Sigmoid colon (tissue), 7 donors: ENCODE data around the gene FXN. TPM values are rescaled to one million over a fixed set of nuclear protein-coding genes. Genes with fewer than 3 reads are reported as not detected.

Experiments
- DNase-seq: peaks from one replicate; pipeline ENCODE4 v3.0.0-alpha.2; 2019
- H3K27ac ChIP-seq, 4 donors: fragments of 200-600 bp; sonication (generic); one replicate each; pipeline ENCODE4 v1.5.1; 2016 to 2019; ENCODE audit warnings: mild to moderate bottlenecking in 1 of 4
- H3K27me3 ChIP-seq, 3 donors: fragments of 200-600 bp; sonication (generic); one replicate each; pipeline ENCODE4 v1.5.1; 2019; ENCODE audit warnings: mild to moderate bottlenecking in 1 of 3
- H3K36me3 ChIP-seq, 4 donors: fragments of 200-600 bp; sonication (generic); one replicate each; pipeline ENCODE4 v1.5.1; 2016 to 2019
- H3K4me1 ChIP-seq, 4 donors: fragments of 200-600 bp; sonication (generic); one replicate each; pipeline ENCODE4 v1.5.1; 2017 to 2019
- H3K4me3 ChIP-seq, 4 donors: fragments of 200-600 bp; sonication (generic); one replicate each; pipeline ENCODE4 v1.5.1; 2017 to 2019; ENCODE audit warnings: mild to moderate bottlenecking in 2 of 4, moderate library complexity in 1 of 4
- H3K9me3 ChIP-seq, 4 donors: fragments of 200-600 bp in 3 of 4; sonication (generic) in 3 of 4; one replicate each; pipeline versions ENCODE4 v1.5.1 to v1.6.1; 2013 to 2019
- CTCF ChIP-seq, 4 experiments: fragments of 450-650 bp in 3 of 4; fragments of 200-600 bp in 1 of 4; IDR thresholded peaks; one replicate each; pipeline ENCODE4 v1.5.1; 2016 to 2019; ENCODE audit warnings: antibody characterized with exemption in 4 of 4, mild to moderate bottlenecking in 3 of 4, moderate library complexity in 2 of 4
- EP300 ChIP-seq, 4 donors: sonication (generic); formaldehyde crosslinking; IDR thresholded peaks; one replicate each; pipeline ENCODE4 v1.6.1; 2017; ENCODE audit warnings: antibody characterized with exemption in 4 of 4
- POLR2A ChIP-seq, 2 donors: fragments of 450-650 bp; IDR thresholded peaks; one replicate each; pipeline ENCODE4 v1.6.1; 2016; ENCODE audit warnings: antibody characterized with exemption in 2 of 2, mild to moderate bottlenecking in 2 of 2, moderate library complexity in 2 of 2
- POLR2AphosphoS5 ChIP-seq, 4 donors: sonication (generic); formaldehyde crosslinking; IDR thresholded peaks; one replicate each; pipeline ENCODE4 v1.6.1; 2017; ENCODE audit warnings: antibody characterized with exemption in 4 of 4
- WGBS, 2 donors: extraction: QIAGEN DNeasy Blood & Tissue Kit; methylation state at CpG; one replicate each; pipeline ENCODE4 v1.1.7; 2013; 5-methylcytosine and 5-hydroxymethylcytosine counted together
- intact Hi-C: fragments of 100-400 bp; cut with DNase I; formaldehyde crosslinking; loops from one replicate; pipeline ENCODE4 v1.15.1; 2023
- polyA plus RNA-seq, 3 donors: library from polyadenylated mRNA; stranded (reverse); fragments of 200-250 nt; gene quantifications; one replicate each; pipeline ENCODE4 v1.2.3, GENCODE V29; 2013
- total RNA-seq, 4 donors: library from RNA; depleted of rRNA; stranded (reverse); fragments of >200 nt; gene quantifications; one replicate each; pipeline ENCODE4 v1.1.0, GENCODE V29; 2016
- donor health status: healthy with polysubstance abuse.
- donor health status: Bipolar disorder and iron deficiency.
- donor health status: healthy.

The FXN gene
- total and polyA plus RNA-seq, 7 donors = 3.4 to 16.1 (median 8.7) TPM

DNA sequence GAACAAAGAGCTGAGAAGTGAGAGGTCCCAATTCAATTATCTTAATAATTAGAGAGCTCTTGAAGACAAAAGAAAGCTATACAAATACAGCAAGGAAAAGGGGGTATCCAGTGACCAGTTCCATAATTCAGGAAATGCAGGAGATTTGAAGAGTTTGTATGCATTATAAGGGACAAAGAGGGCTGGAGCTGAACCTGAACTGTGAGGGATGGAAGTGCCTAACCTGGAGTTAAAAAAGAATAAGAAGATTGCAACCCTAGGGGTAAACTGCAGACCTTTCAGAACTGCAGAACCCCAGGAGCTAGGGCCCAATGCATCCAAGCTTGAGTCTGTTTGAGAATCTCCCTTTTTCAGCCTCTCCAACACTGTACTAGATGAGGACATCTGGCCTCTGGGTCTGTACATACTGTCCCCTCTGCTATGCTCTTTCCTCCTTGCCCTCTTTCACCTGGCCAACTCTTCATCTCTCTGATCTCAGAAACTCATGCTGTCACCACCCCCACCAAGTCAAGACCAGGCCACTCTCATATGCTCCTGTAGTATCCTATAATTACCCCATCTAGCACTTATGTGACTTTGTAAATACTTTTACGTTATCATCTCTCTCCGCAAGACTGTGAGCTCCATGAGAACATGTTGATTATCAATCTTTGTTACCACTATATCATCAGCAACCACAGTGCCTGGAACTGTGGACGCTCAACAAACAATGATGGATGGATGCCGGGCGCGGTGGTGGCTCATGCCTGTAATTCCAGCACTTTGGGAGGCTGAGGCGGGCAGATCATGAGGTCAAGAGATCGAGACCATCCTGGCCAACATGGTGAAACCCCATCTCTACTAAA, 15.0 kb upstream of the FXN start:
- Histone ChIP-seq H3K27me3 (no peaks in the 10 kb centered on the region), H3K27ac (no peak overlapping the region), H3K4me3 (no peak overlapping the region), H3K9me3 (no peaks in the 10 kb centered on the region), H3K4me1 (peaks cover 0 to 10% (median 0%) of the 10 kb centered on the region in 4 donors), H3K36me3 (no peaks in the 10 kb centered on the region)
- intact Hi-C loops = no loop called here
- DNase-seq = no peak
- WGBS, 2 donors = 96 to 97% methylated on average over 8 of the region's 8 CpGs
- TF ChIP-seq CTCF (IDR thresholded peaks at IDR 0.05) (no peak), POLR2A (IDR thresholded peaks at IDR 0.05) (no peak), POLR2AphosphoS5 (IDR thresholded peaks at IDR 0.05) (no peak), EP300 (IDR thresholded peaks at IDR 0.05) (no peak)

- H3K4me1 ChIP-seq = no peaks in the 10 kb centered on the region
- no peaks in the 10 kb centered on the region for H3K36me3 ChIP-seq
- H3K4me3 ChIP-seq = no peak overlapping the region
- TF ChIP-seq POLR2A (IDR thresholded peaks at IDR 0.05) (no peak), CTCF (IDR thresholded peaks at IDR 0.05) (no peak), EP300 (IDR thresholded peaks at IDR 0.05) (no peak), POLR2AphosphoS5 (IDR thresholded peaks at IDR 0.05) (no peak)
- intact Hi-C loops = no loop called here
- no peaks in the 10 kb centered on the region for H3K27me3 ChIP-seq
- 77% methylated on average over 7 of the region's 7 CpGs for WGBS, 2 donors
- DNase-seq = no peak
- H3K27ac ChIP-seq = no peak overlapping the region
- H3K9me3 ChIP-seq = no peaks in the 10 kb centered on the region
These were observed 11.9 kb upstream of the FXN start for GRCh38 chr9:69023650-69024049.

- H3K4me3 ChIP-seq = no peak overlapping the region
- H3K9me3 ChIP-seq = no peaks in the 10 kb centered on the region
- H3K27me3 ChIP-seq = no peaks in the 10 kb centered on the region
- 40 to 60% methylated on average over 5 of the region's 5 CpGs for WGBS, 2 donors
- no peaks in the 10 kb centered on the region for H3K36me3 ChIP-seq
- no peaks in the 10 kb centered on the region for H3K4me1 ChIP-seq
- DNase-seq = no peak
- no peak overlapping the region for H3K27ac ChIP-seq
- no peak for TF ChIP-seq POLR2A (IDR thresholded peaks at IDR 0.05)
- TF ChIP-seq CTCF (IDR thresholded peaks at IDR 0.05) = peak in 3 of 4 experiments; percentile 53 to 74 (median 59)
- TF ChIP-seq EP300 (IDR thresholded peaks at IDR 0.05) = no peak
- TF ChIP-seq POLR2AphosphoS5 (IDR thresholded peaks at IDR 0.05) = no peak
- intact Hi-C loops = loop anchor here (2.0 kb wide), 1 partner anchor 443 kb away; no protein-coding TSS in a partner anchor
These were observed 8.0 kb upstream of the FXN start for GRCh38 chr9:69027355-69028097.

DNA sequence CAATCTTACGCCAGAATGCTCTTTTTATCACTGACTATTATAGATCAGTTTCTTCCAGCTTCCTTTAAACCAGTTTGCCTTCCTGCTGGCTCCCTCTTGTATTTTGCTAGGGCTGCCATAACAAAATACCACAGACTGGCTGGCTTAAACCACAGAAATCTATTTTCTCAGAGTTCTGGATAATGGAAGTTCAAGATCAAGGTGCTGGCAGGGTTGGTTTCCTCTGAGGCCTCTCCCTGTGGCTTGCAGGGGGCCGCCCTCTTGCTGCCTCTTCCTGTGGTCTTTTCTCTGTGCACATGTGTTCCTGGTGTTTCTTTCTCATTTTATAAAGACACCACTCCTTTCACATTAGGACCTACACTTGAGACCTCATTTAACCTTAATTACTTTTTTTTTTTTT, 6.8 kb upstream of the FXN start:
- TF ChIP-seq CTCF (IDR thresholded peaks at IDR 0.05) (no peak), POLR2A (IDR thresholded peaks at IDR 0.05) (no peak)
- H3K27ac ChIP-seq = no peak overlapping the region
- H3K9me3 ChIP-seq = no peaks in the 10 kb centered on the region
- no peaks in the 10 kb centered on the region for H3K36me3 ChIP-seq
- no peak overlapping the region for H3K4me3 ChIP-seq
- no peak for DNase-seq
- H3K4me1 ChIP-seq = no peaks in the 10 kb centered on the region
- intact Hi-C loops = no loop called here
- H3K27me3 ChIP-seq = no peaks in the 10 kb centered on the region
- WGBS, 2 donors = 53 to 91% methylated on average over 2 of the region's 2 CpGs
